Transverse colon (tissue), 4 donors: ENCODE data around the gene DOCK7. TPM values are rescaled to one million over a fixed set of nuclear protein-coding genes. Genes with fewer than 3 reads are reported as not detected.

ENCODE experiments used
- DNase-seq: peaks from one replicate; pipeline ENCODE4 v3.0.0-alpha.2; 2019
- H3K27ac ChIP-seq, 4 donors: fragments of 200-600 bp; sonication (generic); 2 replicates each; pipeline ENCODE4 v1.5.1; 2016 to 2018; ENCODE audit warnings: inconsistent platforms in 4 of 4
- H3K27me3 ChIP-seq: fragments of 200-600 bp; sonication (generic); 2 replicates; pipeline ENCODE4 v1.5.1; 2017; ENCODE audit warnings: inconsistent platforms
- H3K36me3 ChIP-seq, 4 donors: fragments of 200-600 bp; sonication (generic); 2 replicates each; pipeline ENCODE4 v1.5.1; 2017 to 2019; ENCODE audit warnings: inconsistent platforms in 4 of 4
- H3K4me1 ChIP-seq, 4 donors: fragments of 200-600 bp; sonication (generic); 2 replicates each; pipeline ENCODE4 v1.5.1; 2017 to 2020; ENCODE audit warnings: inconsistent platforms in 4 of 4
- H3K4me3 ChIP-seq, 4 donors: fragments of 200-600 bp; sonication (generic); 1 replicate in 1 of 4; 2 replicates in 3 of 4; pipeline versions ENCODE4 v1.5.1 to v1.6.1; 2017 to 2019; ENCODE audit warnings: inconsistent platforms in 4 of 4
- H3K9me3 ChIP-seq, 2 donors: fragments of 200-600 bp; sonication (generic); 2 replicates each; pipeline ENCODE4 v1.5.1; 2017 to 2019; ENCODE audit warnings: inconsistent platforms in 2 of 2
- EP300 ChIP-seq: sonication (generic); formaldehyde crosslinking; IDR thresholded peaks from one replicate; pipeline ENCODE4 v1.6.1; 2017; ENCODE audit warnings: antibody characterized with exemption, low read depth
- POLR2A ChIP-seq: fragments of 450-650 bp; IDR thresholded peaks from one replicate; pipeline ENCODE4 v1.6.1; 2016; ENCODE audit warnings: antibody characterized with exemption, mild to moderate bottlenecking, moderate library complexity
- POLR2AphosphoS5 ChIP-seq, 3 donors: sonication (generic); formaldehyde crosslinking; IDR thresholded peaks; one replicate each; pipeline ENCODE4 v1.6.1; 2016; ENCODE audit warnings: antibody characterized with exemption in 3 of 3
- WGBS, 2 donors: methylation state at CpG; one replicate each; pipeline ENCODE4 v1.1.5; 2018; ENCODE audit warnings: low coverage in 1 of 2; 5-methylcytosine and 5-hydroxymethylcytosine counted together
- in situ Hi-C, 4 donors: fragments of 200-750 bp; cut with MboI; loops; one replicate each; pipeline versions ENCODE4 v1.15.0 to v1.15.1; 2017; ENCODE audit warnings: low sequenced_read_pairs in 3 of 4, low pct_ligation_motif_present in 1 of 4, low pct_unique_long_range_greater_than_20kb in 1 of 4
- intact Hi-C: fragments of 100-400 bp; cut with DNase I; formaldehyde crosslinking; loops from one replicate; pipeline ENCODE4 v1.15.1; 2023; ENCODE audit warnings: low total_unique reads
- total RNA-seq, 4 donors: library from RNA; depleted of rRNA; stranded (reverse); fragments of >200 nt; gene quantifications; one replicate each; pipeline ENCODE4 v1.1.0, GENCODE V29; 2016
- TF ChIP-seq, protein P1 (sequence below), 5 experiments: fragments of 200-600 bp in 3 of 5; fragments of 450-650 bp in 2 of 5; sonication (generic) in 3 of 5; IDR thresholded peaks; 1 replicate in 2 of 5; 2 replicates in 3 of 5; pipeline ENCODE4 v1.5.1; 2016 to 2017; ENCODE audit warnings: antibody characterized with exemption in 5 of 5, inconsistent platforms in 3 of 5, mild to moderate bottlenecking in 2 of 5, moderate library complexity in 1 of 5

The DOCK7 gene
- total RNA-seq, 4 donors from 2014 or later, result 33.7 to 138 (median 58.1) TPM

DNA sequence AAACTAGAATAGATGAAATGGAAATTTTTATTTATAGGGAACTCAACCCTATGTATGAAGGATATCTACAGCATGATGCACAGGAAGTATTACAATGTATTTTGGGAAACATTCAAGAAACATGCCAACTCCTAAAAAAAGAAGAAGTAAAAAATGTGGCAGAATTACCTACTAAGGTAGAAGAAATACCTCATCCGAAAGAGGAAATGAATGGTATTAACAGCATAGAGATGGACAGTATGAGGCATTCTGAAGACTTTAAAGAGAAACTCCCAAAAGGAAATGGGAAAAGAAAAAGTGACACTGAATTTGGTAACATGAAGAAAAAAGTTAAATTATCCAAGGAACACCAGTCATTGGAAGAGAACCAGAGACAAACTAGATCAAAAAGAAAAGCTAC, 243.5 kb downstream of the DOCK7 start:
- no peak for TF ChIP-seq POLR2A
- TF ChIP-seq POLR2AphosphoS5 (IDR thresholded peaks at IDR 0.05), result no peak
- TF ChIP-seq EP300, result no peak
- TF ChIP-seq, protein P1, sequence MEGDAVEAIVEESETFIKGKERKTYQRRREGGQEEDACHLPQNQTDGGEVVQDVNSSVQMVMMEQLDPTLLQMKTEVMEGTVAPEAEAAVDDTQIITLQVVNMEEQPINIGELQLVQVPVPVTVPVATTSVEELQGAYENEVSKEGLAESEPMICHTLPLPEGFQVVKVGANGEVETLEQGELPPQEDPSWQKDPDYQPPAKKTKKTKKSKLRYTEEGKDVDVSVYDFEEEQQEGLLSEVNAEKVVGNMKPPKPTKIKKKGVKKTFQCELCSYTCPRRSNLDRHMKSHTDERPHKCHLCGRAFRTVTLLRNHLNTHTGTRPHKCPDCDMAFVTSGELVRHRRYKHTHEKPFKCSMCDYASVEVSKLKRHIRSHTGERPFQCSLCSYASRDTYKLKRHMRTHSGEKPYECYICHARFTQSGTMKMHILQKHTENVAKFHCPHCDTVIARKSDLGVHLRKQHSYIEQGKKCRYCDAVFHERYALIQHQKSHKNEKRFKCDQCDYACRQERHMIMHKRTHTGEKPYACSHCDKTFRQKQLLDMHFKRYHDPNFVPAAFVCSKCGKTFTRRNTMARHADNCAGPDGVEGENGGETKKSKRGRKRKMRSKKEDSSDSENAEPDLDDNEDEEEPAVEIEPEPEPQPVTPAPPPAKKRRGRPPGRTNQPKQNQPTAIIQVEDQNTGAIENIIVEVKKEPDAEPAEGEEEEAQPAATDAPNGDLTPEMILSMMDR (IDR thresholded peaks at IDR 0.05), result no peak
- in situ Hi-C loops (no loop called here), intact Hi-C loops (no loop called here)
- H3K4me3 ChIP-seq, result no peak overlapping the region
- 73 to 88% methylated on average over 1 of the region's 1 CpG for WGBS, 2 donors
- H3K9me3 ChIP-seq, result no peaks in the 10 kb centered on the region
- peaks cover 0 to 60% (median 24%) of the 10 kb centered on the region in 4 donors for H3K36me3 ChIP-seq
- no peaks in the 10 kb centered on the region for H3K27me3 ChIP-seq
- peaks cover under 1 to 8% (median 8%) of the 10 kb centered on the region in 4 donors for H3K4me1 ChIP-seq
- no peak overlapping the region for H3K27ac ChIP-seq
- DNase-seq, result no peak

DNA sequence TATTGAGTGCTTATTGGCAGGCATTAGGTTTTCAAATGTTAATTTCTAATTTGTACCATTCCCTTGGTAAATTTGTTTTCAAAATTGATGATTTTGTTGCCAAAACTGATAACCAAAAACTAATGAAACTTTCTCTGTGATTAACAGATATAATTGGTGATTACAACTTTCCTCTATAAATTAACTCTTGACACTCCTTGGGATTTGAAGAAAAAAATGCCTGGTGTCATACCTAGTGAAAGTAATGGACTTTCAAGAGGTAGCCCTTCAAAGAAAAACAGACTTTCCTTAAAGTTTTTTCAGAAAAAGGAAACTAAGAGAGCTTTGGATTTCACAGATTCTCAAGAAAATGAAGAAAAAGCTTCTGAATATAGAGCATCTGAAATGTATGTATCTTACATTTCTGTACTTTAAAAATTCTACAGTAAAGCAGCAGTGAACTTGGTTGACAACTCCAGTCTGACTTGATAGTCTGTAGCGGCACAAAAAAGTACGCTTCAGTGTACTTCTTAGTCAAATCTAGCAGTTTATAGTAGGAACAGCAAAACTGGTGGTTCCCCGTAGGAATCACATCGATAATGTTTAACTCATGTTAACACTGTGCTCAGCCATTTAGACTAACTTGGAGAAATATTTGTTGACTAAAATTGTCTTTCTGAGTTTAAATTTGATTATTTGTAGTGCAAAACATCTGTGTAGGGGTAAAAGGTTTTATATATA, 248.4 kb downstream of the DOCK7 start:
- no peak for DNase-seq
- peaks cover 19 to 33% (median 28%) of the 10 kb centered on the region in 4 donors for H3K4me1 ChIP-seq
- peaks cover 0 to 25% (median 9%) of the 10 kb centered on the region in 4 donors for H3K36me3 ChIP-seq
- intact Hi-C loops (no loop called here), in situ Hi-C loops (no loop called here)
- no peaks in the 10 kb centered on the region for H3K27me3 ChIP-seq
- H3K27ac ChIP-seq, result no peak overlapping the region
- H3K4me3 ChIP-seq, result no peak overlapping the region
- 42 to 50% methylated on average over 4 of the region's 4 CpGs for WGBS, 2 donors
- TF ChIP-seq POLR2A, result no peak
- TF ChIP-seq EP300, result no peak
- TF ChIP-seq, protein P1 (IDR thresholded peaks at IDR 0.05), result no peak
- no peak for TF ChIP-seq POLR2AphosphoS5 (IDR thresholded peaks at IDR 0.05)
- no peaks in the 10 kb centered on the region for H3K9me3 ChIP-seq

DNA sequence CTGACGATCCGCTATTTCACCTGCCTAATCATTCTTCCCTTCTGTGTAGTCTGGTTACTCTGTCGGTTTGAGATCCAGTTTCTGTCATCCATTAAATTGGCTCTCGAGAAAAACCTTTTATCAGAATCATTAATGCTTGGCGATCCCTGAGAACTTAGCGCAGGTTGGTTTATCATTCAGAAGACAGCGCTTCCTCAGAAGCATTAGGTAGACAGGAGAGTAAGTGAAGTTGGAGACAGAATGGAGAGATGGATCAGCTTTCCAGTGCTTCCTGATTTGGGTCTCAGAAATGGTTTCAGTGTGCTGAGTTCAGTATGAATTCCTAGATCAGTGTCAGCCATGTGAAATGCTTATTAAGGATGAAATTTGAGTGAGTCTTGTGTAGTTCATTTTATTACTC, 250.0 kb downstream of the DOCK7 start:
- no peaks in the 10 kb centered on the region for H3K27me3 ChIP-seq
- H3K27ac ChIP-seq, result peak overlapping the region; percentile 94 to 100 (median 96)
- intact Hi-C loops (no loop called here), in situ Hi-C loops (no loop called here)
- TF ChIP-seq POLR2A, result no peak
- TF ChIP-seq EP300, result no peak
- no peak for TF ChIP-seq POLR2AphosphoS5 (IDR thresholded peaks at IDR 0.05)
- TF ChIP-seq, protein P1 (IDR thresholded peaks at IDR 0.05), result no peak
- peaks cover 19 to 33% (median 28%) of the 10 kb centered on the region in 4 donors for H3K4me1 ChIP-seq
- peaks cover 0 to 17% (median 6%) of the 10 kb centered on the region in 4 donors for H3K36me3 ChIP-seq
- WGBS, 2 donors, result 1 to 6% methylated on average over 3 to 7 of the region's 7 CpGs
- no peaks in the 10 kb centered on the region for H3K9me3 ChIP-seq
- no peak for DNase-seq
- H3K4me3 ChIP-seq, result peak overlapping the region; percentile 69 to 99 (median 84)

DNA sequence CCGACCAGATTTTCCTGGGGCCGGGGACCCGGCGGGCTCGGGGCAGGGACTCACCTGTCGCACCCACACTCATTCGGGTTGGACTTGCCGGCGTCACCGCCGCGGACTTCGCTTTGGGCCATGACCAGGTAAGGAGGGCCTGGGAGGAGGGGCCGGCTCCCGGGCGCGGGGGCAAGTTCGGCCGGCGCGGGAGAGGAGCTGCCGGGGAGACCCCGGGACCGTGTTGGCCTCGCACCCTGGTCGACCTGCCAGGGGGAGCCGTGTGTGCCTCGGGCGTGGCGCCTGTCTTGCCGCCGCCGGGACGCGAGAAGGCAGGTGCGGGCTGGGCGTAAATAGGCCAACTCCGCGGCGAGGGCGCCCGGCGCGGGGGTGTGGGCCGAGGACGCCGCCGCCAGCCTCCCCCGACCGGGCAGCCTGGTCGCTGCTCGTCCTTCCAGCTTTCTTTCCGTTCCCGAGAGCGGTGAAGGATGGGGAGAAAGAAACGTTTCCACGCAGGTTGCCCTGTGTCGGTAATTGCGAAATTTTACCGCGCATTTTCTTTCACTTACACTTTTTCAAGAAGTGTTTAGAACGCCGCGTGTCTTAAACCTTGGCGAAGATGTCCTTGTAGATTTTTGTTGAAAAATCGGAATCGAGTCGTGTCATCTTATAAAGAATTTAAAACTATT, 250.8 kb downstream of the DOCK7 start:
- Histone ChIP-seq H3K27me3 (no peaks in the 10 kb centered on the region), H3K27ac (peak overlapping the region; percentile 94 to 100 (median 96)), H3K4me1 (peaks cover 19 to 33% (median 28%) of the 10 kb centered on the region in 4 donors), H3K4me3 (peak overlapping the region; percentile 69 to 99 (median 84)), H3K9me3 (no peaks in the 10 kb centered on the region), H3K36me3 (peaks cover 0 to 10% (median 2%) of the 10 kb centered on the region in 4 donors)
- TF ChIP-seq, protein P1 (IDR thresholded peaks at IDR 0.05), result no peak
- TF ChIP-seq POLR2AphosphoS5 (IDR thresholded peaks at IDR 0.05), result no peak
- TF ChIP-seq POLR2A, result no peak
- no peak for TF ChIP-seq EP300
- in situ Hi-C loops (no loop called here), intact Hi-C loops (no loop called here)
- DNase-seq, result no peak
- WGBS, 2 donors, result 0% methylated on average over 6 to 35 of the region's 68 CpGs
